PFSK-1 (cell line): ENCODE data around the gene LAMA1.

Experiments
- POLR2AphosphoS5 ChIP-seq: IDR thresholded peaks from 2 replicates; pipeline ENCODE4 v1.6.1; 2012; ENCODE audit warnings: low read depth, mild to moderate bottlenecking, control low read depth, low read length, moderate library complexity
- SIN3A ChIP-seq: IDR thresholded peaks from 2 replicates; pipeline ENCODE4 v1.6.1; 2012; ENCODE audit warnings: mild to moderate bottlenecking, low read length, moderate library complexity, borderline replicate concordance; ENCODE audit not compliant: insufficient read depth
- TAF1 ChIP-seq: IDR thresholded peaks from 2 replicates; pipeline ENCODE4 v1.6.1; 2012; ENCODE audit warnings: low read length, control low read depth, borderline replicate concordance; ENCODE audit not compliant: insufficient read depth
- TF ChIP-seq, protein P1 (sequence below), 2 experiments: IDR thresholded peaks; 2 replicates each; pipeline versions ENCODE4 v1.6.1 to v1.8.0; 2011 to 2012; ENCODE audit warnings: low read depth in 2 of 2, low read length in 2 of 2, control low read depth in 1 of 2, inconsistent platforms in 1 of 2, mild to moderate bottlenecking in 1 of 2, moderate library complexity in 1 of 2; ENCODE audit not compliant: insufficient read depth in 1 of 2

DNA sequence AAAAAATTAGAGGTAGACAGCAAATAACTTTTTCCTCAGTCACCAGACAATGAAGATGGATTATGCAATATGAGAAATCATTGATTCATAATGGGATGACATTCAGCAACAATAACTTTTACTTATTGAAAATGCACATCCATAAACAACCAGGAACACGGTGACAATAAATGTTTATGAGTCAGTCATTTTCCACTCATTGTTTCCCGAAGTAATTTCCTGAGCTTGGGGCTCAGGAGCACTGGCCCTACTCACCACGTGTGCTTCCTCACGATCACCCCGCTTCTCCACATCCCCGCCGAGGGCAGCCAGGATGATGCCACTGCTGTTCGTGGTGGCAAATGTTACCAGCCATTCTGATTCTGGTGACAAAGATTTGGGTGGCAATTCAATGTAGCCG is 156.3 kb downstream of the LAMA1 start:
- TF ChIP-seq POLR2AphosphoS5 (no peak), SIN3A (no peak), TAF1 (no peak)
- TF ChIP-seq, protein P1, sequence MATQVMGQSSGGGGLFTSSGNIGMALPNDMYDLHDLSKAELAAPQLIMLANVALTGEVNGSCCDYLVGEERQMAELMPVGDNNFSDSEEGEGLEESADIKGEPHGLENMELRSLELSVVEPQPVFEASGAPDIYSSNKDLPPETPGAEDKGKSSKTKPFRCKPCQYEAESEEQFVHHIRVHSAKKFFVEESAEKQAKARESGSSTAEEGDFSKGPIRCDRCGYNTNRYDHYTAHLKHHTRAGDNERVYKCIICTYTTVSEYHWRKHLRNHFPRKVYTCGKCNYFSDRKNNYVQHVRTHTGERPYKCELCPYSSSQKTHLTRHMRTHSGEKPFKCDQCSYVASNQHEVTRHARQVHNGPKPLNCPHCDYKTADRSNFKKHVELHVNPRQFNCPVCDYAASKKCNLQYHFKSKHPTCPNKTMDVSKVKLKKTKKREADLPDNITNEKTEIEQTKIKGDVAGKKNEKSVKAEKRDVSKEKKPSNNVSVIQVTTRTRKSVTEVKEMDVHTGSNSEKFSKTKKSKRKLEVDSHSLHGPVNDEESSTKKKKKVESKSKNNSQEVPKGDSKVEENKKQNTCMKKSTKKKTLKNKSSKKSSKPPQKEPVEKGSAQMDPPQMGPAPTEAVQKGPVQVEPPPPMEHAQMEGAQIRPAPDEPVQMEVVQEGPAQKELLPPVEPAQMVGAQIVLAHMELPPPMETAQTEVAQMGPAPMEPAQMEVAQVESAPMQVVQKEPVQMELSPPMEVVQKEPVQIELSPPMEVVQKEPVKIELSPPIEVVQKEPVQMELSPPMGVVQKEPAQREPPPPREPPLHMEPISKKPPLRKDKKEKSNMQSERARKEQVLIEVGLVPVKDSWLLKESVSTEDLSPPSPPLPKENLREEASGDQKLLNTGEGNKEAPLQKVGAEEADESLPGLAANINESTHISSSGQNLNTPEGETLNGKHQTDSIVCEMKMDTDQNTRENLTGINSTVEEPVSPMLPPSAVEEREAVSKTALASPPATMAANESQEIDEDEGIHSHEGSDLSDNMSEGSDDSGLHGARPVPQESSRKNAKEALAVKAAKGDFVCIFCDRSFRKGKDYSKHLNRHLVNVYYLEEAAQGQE (IDR thresholded peaks at IDR 0.05; ENCODE audit: insufficient read depth in 1 of 2, low read depth in 2 of 2, low read length in 2 of 2) = no peak
